ENCODE data around the gene ZNF330. TPM values are rescaled to one million over a fixed set of nuclear protein-coding genes. Genes with fewer than 3 reads are reported as not detected.

Gene ZNF330
- total and polyA plus RNA-seq, 2 of the 8 experiments (the other 6 are each of a cell fraction or from before 2014, with no cell fraction given), result 17.7 to 44.3 TPM

- Histone ChIP-seq H3K79me1 (ENCODE audit: low read depth, low read length) (no peaks in the 10 kb centered on the region), H3K9ac (replicated peaks in 1 of 4; ENCODE audit: extremely low read depth in 1 of 4, low read depth in 3 of 4, low read length in 3 of 4) (no peak overlapping the region), H3K36me3 (ENCODE audit: control insufficient read depth in 2 of 4, insufficient read depth in 4 of 4, low read length in 3 of 4) (no peaks in the 10 kb centered on the region), H2BK5ac (ENCODE audit: low read depth, low read length) (no peak overlapping the region), H4K8ac (ENCODE audit: extremely low read depth, insufficient read depth, low read length) (no peak overlapping the region), H2BK12ac (ENCODE audit: low read depth, low read length) (no peak overlapping the region), H3K4me2 (ENCODE audit: insufficient read depth in 1 of 2, low read depth in 2 of 2, low read length in 2 of 2) (no peak overlapping the region), H3K23me2 (ENCODE audit: low read depth, low read length) (no peaks in the 10 kb centered on the region), H4K5ac (ENCODE audit: insufficient read length, low read depth, low read length) (no peak overlapping the region), H2AFZ (ENCODE audit: low read length) (no peak overlapping the region), H4K91ac (replicated peaks; ENCODE audit: insufficient read length, low read length) (no peak overlapping the region), H3K4me1 (replicated peaks in 1 of 4; ENCODE audit: control insufficient read depth in 3 of 4, insufficient read depth in 4 of 4, low read length in 3 of 4) (no peaks in the 10 kb centered on the region), H4K20me1 (replicated peaks in 1 of 2; ENCODE audit: control insufficient read depth in 1 of 2, insufficient read depth in 2 of 2, low read length in 2 of 2) (no peaks in the 10 kb centered on the region), H3K4ac (replicated peaks; ENCODE audit: insufficient read length, low read depth, low read length) (no peak overlapping the region), H2BK15ac (ENCODE audit: low read length) (no peak overlapping the region), H3K56ac (replicated peaks; ENCODE audit: insufficient read length, low read depth, low read length) (no peak overlapping the region), H3K9me3 (ENCODE audit: insufficient read depth in 2 of 2, low read depth in 1 of 2, low read length in 1 of 2) (no peaks in the 10 kb centered on the region), H3K18ac (ENCODE audit: extremely low read depth, low read length) (no peak overlapping the region), H3K14ac (ENCODE audit: insufficient read length) (no peak overlapping the region), H3K27me3 (replicated peaks in 1 of 4; ENCODE audit: control insufficient read depth in 3 of 4, extremely low read depth in 1 of 4, insufficient read depth in 3 of 4, low read length in 3 of 4) (no peaks in the 10 kb centered on the region), H3K79me2 (ENCODE audit: control insufficient read depth in 1 of 2, insufficient read depth in 2 of 2, low read length in 2 of 2) (no peaks in the 10 kb centered on the region), H3K27ac (ENCODE audit: low read depth, low read length) (no peak overlapping the region), H3K4me3 (ENCODE audit: extremely low read depth in 1 of 4, insufficient read depth in 2 of 4, low read depth in 3 of 4, low read length in 4 of 4) (no peak overlapping the region), H2BK20ac (ENCODE audit: low read length) (no peak overlapping the region), H2AK5ac (ENCODE audit: low read depth, low read length) (no peak overlapping the region), H3K23ac (ENCODE audit: insufficient read length) (no peak overlapping the region), H2BK120ac (replicated peaks; ENCODE audit: low read depth, low read length) (no peak overlapping the region)
- ChIA-PET POLR2A (ENCODE audit: partially characterized antibody) (no interaction called here), CTCF (ENCODE audit: partially characterized antibody) (no interaction called here)
- no peak for FAIRE-seq
- TF ChIP-seq NANOG (IDR thresholded peaks at IDR 0.05; ENCODE audit: insufficient read depth, low read depth, low read length, poor library complexity, severe bottlenecking) (no peak), CTCF (IDR thresholded peaks at IDR 0.05; ENCODE audit: control extremely low read depth in 1 of 3, insufficient read depth in 1 of 3, low read depth in 1 of 3, low read length in 3 of 3) (peak in 1 of 3 experiments; percentile 8; a peak in 1 of 4 replicates), RAD21 (IDR thresholded peaks at IDR 0.05 in 1 of 2, conservative IDR thresholded peaks at IDR 0.05 in 1 of 2; ENCODE audit: low read depth in 2 of 2, low read length in 2 of 2) (peak; percentile 36 to 45)
- no peak for DNase-seq (ENCODE audit: low read depth in 1 of 2, low spot score in 2 of 2)
These were observed 37.9 kb downstream of the ZNF330 start for GRCh38 chr4:141258558-141258957.

All from H1 (cell line).